Ectodermal cell (in vitro differentiated cells): ENCODE measurements around the gene KCNK17.

Experiments used
- H3K27ac ChIP-seq: 2 replicates; pipeline ENCODE4 v1.7.0; 2013; ENCODE audit warnings: mild to moderate bottlenecking, low read depth, low read length; ENCODE audit not compliant: insufficient read depth, poor library complexity, severe bottlenecking
- H3K27me3 ChIP-seq: 2 replicates; pipeline ENCODE4 v1.7.0; 2013; ENCODE audit warnings: mild to moderate bottlenecking, low read length; ENCODE audit not compliant: insufficient read depth, control insufficient read depth, poor library complexity, severe bottlenecking
- H3K36me3 ChIP-seq: one replicate; pipeline ENCODE4 v1.7.0; 2013; ENCODE audit warnings: low read length; ENCODE audit not compliant: control insufficient read depth, insufficient read depth
- H3K4me1 ChIP-seq: one replicate; pipeline ENCODE4 v1.7.0; 2013; ENCODE audit warnings: low read length; ENCODE audit not compliant: control insufficient read depth, insufficient read depth
- H3K4me3 ChIP-seq: 2 replicates; pipeline ENCODE4 v1.7.0; 2013; ENCODE audit warnings: low read depth, low read length, control low read depth; ENCODE audit not compliant: insufficient read depth
- H3K9me3 ChIP-seq: 2 replicates; pipeline ENCODE4 v1.7.0; 2013; ENCODE audit warnings: mild to moderate bottlenecking, low read length, moderate library complexity; ENCODE audit not compliant: control insufficient read depth
- WGBS, 2 experiments: methylation state at CpG; one replicate each; pipeline ENCODE4 v1.1.7; 2013; ENCODE audit warnings: missing lambda C conversion rate in 2 of 2; 5-methylcytosine and 5-hydroxymethylcytosine counted together

KCNK17 gene

DNA sequence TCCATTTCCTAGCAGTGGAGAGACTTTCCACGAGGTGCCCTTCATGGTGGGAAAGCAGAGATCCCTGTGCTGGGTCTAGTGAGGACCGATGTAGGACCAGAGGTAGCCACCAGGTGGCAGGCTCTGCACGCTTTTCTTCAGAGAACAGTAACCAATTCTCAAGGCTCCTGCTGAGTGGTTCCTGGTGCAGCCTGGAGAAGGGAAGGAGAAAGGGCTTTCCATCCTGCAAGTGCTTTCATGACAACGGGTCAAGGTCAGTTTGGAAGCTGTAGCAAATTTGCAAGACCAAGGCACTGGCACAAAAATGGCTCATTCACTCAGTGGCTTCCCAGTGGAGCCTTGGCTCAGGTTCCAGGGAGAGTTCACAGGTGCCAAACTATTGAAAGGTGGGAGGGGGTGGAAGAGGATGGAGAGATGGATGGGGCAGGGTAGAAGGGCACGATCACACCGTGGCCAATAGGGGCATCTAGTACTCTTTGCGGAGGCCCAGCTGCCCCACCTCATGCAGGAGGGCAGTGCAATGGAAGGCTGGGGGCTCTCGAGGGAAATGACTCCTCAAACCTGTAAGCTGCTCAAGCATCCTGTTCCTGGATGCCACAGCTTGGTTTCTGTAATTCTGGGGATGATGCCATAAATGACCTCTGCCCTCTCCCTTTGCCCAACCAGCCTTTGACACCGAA, 33.8 kb upstream of the KCNK17 start:
- H3K4me3 ChIP-seq: no peak overlapping the region
- H3K4me1 ChIP-seq: peaks cover 6% of the 10 kb centered on the region
- no peaks in the 10 kb centered on the region for H3K27me3 ChIP-seq
- H3K27ac ChIP-seq: no peak overlapping the region
- no peaks in the 10 kb centered on the region for H3K36me3 ChIP-seq
- no peaks in the 10 kb centered on the region for H3K9me3 ChIP-seq
- 53 to 57% methylated on average over 9 of the region's 9 CpGs for WGBS, 2 experiments

- H3K4me3 ChIP-seq: no peak overlapping the region
- H3K9me3 ChIP-seq: no peaks in the 10 kb centered on the region
- H3K36me3 ChIP-seq: no peaks in the 10 kb centered on the region
- H3K27ac ChIP-seq: no peak overlapping the region
- peaks cover 7% of the 10 kb centered on the region for H3K4me1 ChIP-seq
- no peaks in the 10 kb centered on the region for H3K27me3 ChIP-seq
- WGBS, 2 experiments: 94 to 97% methylated on average over 6 of the region's 6 CpGs
These were observed 33.0 kb upstream of the KCNK17 start for GRCh38 chr6:39347206-39347605.

- H3K27ac ChIP-seq: no peak overlapping the region
- H3K4me1 ChIP-seq: peaks cover 7% of the 10 kb centered on the region
- no peak overlapping the region for H3K4me3 ChIP-seq
- no peaks in the 10 kb centered on the region for H3K9me3 ChIP-seq
- H3K27me3 ChIP-seq: no peaks in the 10 kb centered on the region
- no peaks in the 10 kb centered on the region for H3K36me3 ChIP-seq
- 69 to 82% methylated on average over 5 to 7 of the region's 7 CpGs for WGBS, 2 experiments
These were observed 30.6 kb upstream of the KCNK17 start for GRCh38 chr6:39344821-39345280.

DNA sequence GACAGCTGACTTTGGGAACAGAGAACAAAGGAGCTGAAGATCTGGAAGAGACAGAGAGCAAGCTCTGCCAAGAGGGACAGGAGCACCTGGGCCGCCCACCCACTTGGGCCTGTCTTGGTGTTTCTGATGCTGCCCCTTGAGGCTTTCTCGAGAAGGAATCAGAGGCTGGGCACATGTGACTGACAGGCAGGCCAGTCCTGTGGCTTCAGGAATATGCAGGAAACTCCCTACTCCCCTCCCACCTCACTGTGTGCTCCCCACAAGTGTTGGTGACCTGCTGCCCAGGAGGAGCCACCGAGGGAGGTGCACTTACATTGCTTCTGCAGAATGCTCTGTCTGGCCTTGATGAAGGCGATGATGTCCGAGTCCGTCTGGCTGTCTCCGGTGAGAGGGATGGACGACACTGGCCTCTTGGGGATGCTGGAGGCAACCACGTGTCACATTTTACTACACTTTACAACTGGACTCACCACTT, 29.2 kb upstream of the KCNK17 start:
- Histone ChIP-seq H3K27me3 (no peaks in the 10 kb centered on the region), H3K27ac (no peak overlapping the region), H3K9me3 (no peaks in the 10 kb centered on the region), H3K4me3 (no peak overlapping the region), H3K36me3 (no peaks in the 10 kb centered on the region), H3K4me1 (peaks cover 7% of the 10 kb centered on the region)
- WGBS, 2 experiments: 83 to 86% methylated on average over 9 of the region's 9 CpGs

DNA sequence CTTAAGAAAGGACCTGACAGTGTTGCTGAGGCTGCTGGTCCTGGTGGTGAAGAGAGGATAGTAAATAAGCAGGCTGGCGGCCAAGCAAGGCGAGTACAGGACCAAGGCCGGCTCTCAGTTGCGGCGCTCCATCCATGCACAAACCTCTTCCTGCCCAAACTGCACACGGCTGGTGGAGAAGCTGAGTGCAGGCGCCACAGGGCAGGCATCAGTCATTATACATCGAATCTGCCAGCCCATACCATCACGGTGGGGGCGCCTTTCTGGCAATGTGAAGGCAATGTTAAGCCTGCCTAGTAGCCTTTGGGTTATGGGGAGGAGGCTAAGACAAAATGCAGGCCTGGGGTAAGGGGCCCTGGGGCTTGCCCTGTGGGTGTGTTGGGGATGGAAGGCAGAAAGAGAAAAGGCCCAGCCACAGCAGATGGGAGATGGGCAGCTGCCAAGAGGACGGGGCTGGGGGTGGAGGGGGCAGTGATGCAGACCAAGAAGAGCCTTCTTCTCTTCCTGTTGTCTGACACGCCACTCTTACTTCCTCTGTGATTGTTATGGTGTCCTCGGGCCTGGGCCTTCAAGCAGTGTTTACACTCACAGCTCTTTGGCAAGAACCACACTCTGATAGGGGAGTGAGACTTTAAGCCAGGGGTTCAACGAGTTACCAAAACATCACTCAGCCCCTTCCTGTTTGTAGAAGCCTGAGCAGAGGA, 28.6 kb upstream of the KCNK17 start:
- no peaks in the 10 kb centered on the region for H3K27me3 ChIP-seq
- H3K27ac ChIP-seq: no peak overlapping the region
- 92 to 95% methylated on average over 14 of the region's 14 CpGs for WGBS, 2 experiments
- H3K9me3 ChIP-seq: no peaks in the 10 kb centered on the region
- H3K36me3 ChIP-seq: no peaks in the 10 kb centered on the region
- peaks cover 7% of the 10 kb centered on the region for H3K4me1 ChIP-seq
- no peak overlapping the region for H3K4me3 ChIP-seq

DNA sequence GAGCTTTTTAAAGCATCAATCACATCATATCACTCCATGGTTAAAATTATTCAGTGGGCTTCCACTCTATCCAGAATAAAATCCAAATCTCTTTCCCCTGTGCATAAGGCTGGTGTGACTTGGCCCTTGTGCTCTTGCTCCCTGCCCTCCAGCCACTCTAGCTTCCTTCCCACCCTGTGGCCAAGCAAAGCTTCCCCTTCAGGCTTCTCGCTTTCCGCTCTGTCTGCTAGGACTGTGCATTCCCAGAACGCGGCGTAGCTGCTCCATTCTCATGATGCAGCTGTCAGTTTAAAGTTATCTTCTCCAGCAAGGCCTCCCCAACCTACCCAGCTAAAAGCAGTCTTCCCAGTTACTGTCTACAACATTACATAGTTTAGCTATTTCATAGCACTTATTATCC, 27.7 kb upstream of the KCNK17 start:
- H3K4me1 ChIP-seq: peaks cover 7% of the 10 kb centered on the region
- H3K27me3 ChIP-seq: no peaks in the 10 kb centered on the region
- H3K9me3 ChIP-seq: no peaks in the 10 kb centered on the region
- no peak overlapping the region for H3K27ac ChIP-seq
- no peak overlapping the region for H3K4me3 ChIP-seq
- no peaks in the 10 kb centered on the region for H3K36me3 ChIP-seq
- 93 to 95% methylated on average over 5 of the region's 5 CpGs for WGBS, 2 experiments

GRCh38 chr6:39341352-39341751, 27.1 kb upstream of the KCNK17 start:
- WGBS, 2 experiments: 85 to 88% methylated on average over 3 of the region's 3 CpGs
- H3K27ac ChIP-seq: no peak overlapping the region
- H3K9me3 ChIP-seq: no peaks in the 10 kb centered on the region
- H3K27me3 ChIP-seq: no peaks in the 10 kb centered on the region
- no peaks in the 10 kb centered on the region for H3K36me3 ChIP-seq
- H3K4me1 ChIP-seq: peaks cover 7% of the 10 kb centered on the region
- H3K4me3 ChIP-seq: no peak overlapping the region

GRCh38 chr6:39339868-39340550, 25.8 kb upstream of the KCNK17 start:
- Histone ChIP-seq H3K4me3 (no peak overlapping the region), H3K9me3 (no peaks in the 10 kb centered on the region), H3K27ac (no peak overlapping the region), H3K27me3 (no peaks in the 10 kb centered on the region), H3K4me1 (peaks cover 7% of the 10 kb centered on the region), H3K36me3 (no peaks in the 10 kb centered on the region)
- 87% methylated on average over 10 of the region's 10 CpGs for WGBS, 2 experiments

GRCh38 chr6:39339096-39339867, 25.1 kb upstream of the KCNK17 start:
- no peak overlapping the region for H3K4me3 ChIP-seq
- H3K27me3 ChIP-seq: no peaks in the 10 kb centered on the region
- H3K4me1 ChIP-seq: peaks cover 7% of the 10 kb centered on the region
- H3K36me3 ChIP-seq: no peaks in the 10 kb centered on the region
- H3K9me3 ChIP-seq: no peaks in the 10 kb centered on the region
- no peak overlapping the region for H3K27ac ChIP-seq
- 84 to 85% methylated on average over 9 of the region's 9 CpGs for WGBS, 2 experiments
